PFSK-1 (cell line): ENCODE measurements around the gene ARHGAP5.
A peak's percentile ranks its signal among the peaks of the same experiment; 100 is the strongest.

Experiments
- FOXP2 ChIP-seq: optimal IDR thresholded peaks from 2 replicates; pipeline ENCODE3; 2011; ENCODE audit warnings: borderline replicate concordance, control low read depth, inconsistent platforms; ENCODE audit not compliant: insufficient read depth; ENCODE audit errors: extremely low read length, extremely low read depth
- POLR2AphosphoS5 ChIP-seq: IDR thresholded peaks from 2 replicates; pipeline ENCODE4 v1.6.1; 2012; ENCODE audit warnings: low read depth, mild to moderate bottlenecking, control low read depth, low read length, moderate library complexity
- REST ChIP-seq, 2 experiments: IDR thresholded peaks; 2 replicates each; pipeline versions ENCODE4 v1.6.1 to v1.8.0; 2011 to 2012; ENCODE audit warnings: low read depth in 2 of 2, low read length in 2 of 2, control low read depth in 1 of 2, inconsistent platforms in 1 of 2, mild to moderate bottlenecking in 1 of 2, moderate library complexity in 1 of 2; ENCODE audit not compliant: insufficient read depth in 1 of 2
- SIN3A ChIP-seq: IDR thresholded peaks from 2 replicates; pipeline ENCODE4 v1.6.1; 2012; ENCODE audit warnings: mild to moderate bottlenecking, low read length, moderate library complexity, borderline replicate concordance; ENCODE audit not compliant: insufficient read depth
- TAF1 ChIP-seq: IDR thresholded peaks from 2 replicates; pipeline ENCODE4 v1.6.1; 2012; ENCODE audit warnings: low read length, control low read depth, borderline replicate concordance; ENCODE audit not compliant: insufficient read depth

Gene ARHGAP5

GRCh38 chr14:32201816-32202490 is 124.8 kb downstream of the ARHGAP5 start, which contains the start of gene RNU6-7:
Gene RNU6-7 (plus strand): TSS chr14:32202045.
- TF ChIP-seq SIN3A (no peak), FOXP2 (no peak), POLR2AphosphoS5 (no peak), REST (IDR thresholded peaks at IDR 0.05; ENCODE audit: insufficient read depth in 1 of 2, low read depth in 2 of 2, low read length in 2 of 2) (no peak), TAF1 (no peak)

GRCh38 chr14:32202491-32202997 is 125.4 kb downstream of the ARHGAP5 start:
- TF ChIP-seq POLR2AphosphoS5 (no peak), TAF1 (no peak)

- TF ChIP-seq REST (IDR thresholded peaks at IDR 0.05; ENCODE audit: insufficient read depth in 1 of 2, low read depth in 2 of 2, low read length in 2 of 2) (no peak), POLR2AphosphoS5 (peak; percentile 46)
Measured at GRCh38 chr14:32202998-32203882, 126.1 kb downstream of the ARHGAP5 start, which contains the start of gene RNU6-8. Gene RNU6-8 (minus strand): TSS chr14:32203269.

- TF ChIP-seq FOXP2: no peak
Measured at GRCh38 chr14:32203928-32204357, 126.8 kb downstream of the ARHGAP5 start.

- TF ChIP-seq POLR2AphosphoS5 (no peak), REST (IDR thresholded peaks at IDR 0.05; ENCODE audit: insufficient read depth in 1 of 2, low read depth in 2 of 2, low read length in 2 of 2) (no peak), TAF1 (no peak), SIN3A (no peak), FOXP2 (no peak)
Measured at GRCh38 chr14:32205554-32205953, 128.4 kb downstream of the ARHGAP5 start.

- TF ChIP-seq TAF1 (no peak), REST (IDR thresholded peaks at IDR 0.05; ENCODE audit: insufficient read depth in 1 of 2, low read depth in 2 of 2, low read length in 2 of 2) (no peak), FOXP2 (no peak), SIN3A (no peak), POLR2AphosphoS5 (no peak)
Measured at GRCh38 chr14:32205984-32206383, 128.9 kb downstream of the ARHGAP5 start.
